Right ventricle myocardium superior (tissue), 1 donor: Measurements from ENCODE around the gene ASB7. TPM values are rescaled to one million over a fixed set of nuclear protein-coding genes. Genes with fewer than 3 reads are reported as not detected.

Experiments
- ATAC-seq: fragments of 200-7000 bp; cut with Tn5 transposase; one replicate; pipeline ENCODE4 v1.9.1; 2020; ENCODE audit warnings: mild to moderate bottlenecking; ENCODE audit not compliant: poor library complexity
- DNase-seq: peaks from one replicate; pipeline ENCODE4 v3.0.0-alpha.2; 2020
- intact Hi-C: fragments of 100-400 bp; cut with DNase I; formaldehyde crosslinking; loops from one replicate; pipeline ENCODE4 v1.11.2; 2022
- total RNA-seq: library from RNA; stranded (reverse); fragmentation: NEBNext Ultra II Directional; extraction: Animal tissue kit (Norgen Biotek cat#: 25700); gene quantifications from one replicate; pipeline ENCODE4 v1.2.1, GENCODE V29; 2021
- donor health status: DM: no; HTN: yes; CAD: no; lungs with severe emphysema.

The ASB7 gene
- total RNA-seq, 1 donor from 2014 or later = 5.1 TPM

- no peak for DNase-seq
- no peak for ATAC-seq
- intact Hi-C loops = no loop called here
These were observed 33.1 kb downstream of the ASB7 start for GRCh38 chr15:100635406-100636071.

- ATAC-seq = no peak
- intact Hi-C loops = no loop called here
- DNase-seq = no peak
These were observed 35.9 kb downstream of the ASB7 start for GRCh38 chr15:100638177-100638730.

- no peak for ATAC-seq
- intact Hi-C loops = no loop called here
- no peak for DNase-seq
These were observed 40.0 kb downstream of the ASB7 start for GRCh38 chr15:100642213-100642949.

GRCh38 chr15:100642950-100643338, 40.6 kb downstream of the ASB7 start:
- ATAC-seq (no peak), DNase-seq (no peak)
- intact Hi-C loops = no loop called here

- intact Hi-C loops = no loop called here
- DNase-seq (no peak), ATAC-seq (no peak)
These were observed 43.3 kb downstream of the ASB7 start for GRCh38 chr15:100645671-100646070.

- DNase-seq (no peak), ATAC-seq (no peak)
- intact Hi-C loops = no loop called here
These were observed 46.6 kb downstream of the ASB7 start for GRCh38 chr15:100648951-100649350.

- ATAC-seq = no peak
- intact Hi-C loops = no loop called here
- no peak for DNase-seq
These were observed 48.3 kb downstream of the ASB7 start for GRCh38 chr15:100650685-100651084.

- ATAC-seq = peak; percentile 58
- intact Hi-C loops = no loop called here
- DNase-seq = no peak
These were observed 48.9 kb downstream of the ASB7 start for GRCh38 chr15:100651253-100651652.

GRCh38 chr15:100652116-100652515, 49.7 kb downstream of the ASB7 start:
- intact Hi-C loops = no loop called here
- DNase-seq (no peak), ATAC-seq (no peak)

GRCh38 chr15:100653608-100654007, 51.2 kb downstream of the ASB7 start:
- ATAC-seq (peak; percentile 18), DNase-seq (no peak)
- intact Hi-C loops = no loop called here

GRCh38 chr15:100658895-100659294, 56.5 kb downstream of the ASB7 start:
- intact Hi-C loops = no loop called here
- DNase-seq = no peak
- ATAC-seq = no peak

GRCh38 chr15:100661156-100661555, 58.8 kb downstream of the ASB7 start:
- intact Hi-C loops = no loop called here
- DNase-seq = no peak
- ATAC-seq = no peak

GRCh38 chr15:100663086-100663914, 60.9 kb downstream of the ASB7 start:
- intact Hi-C loops = no loop called here
- ATAC-seq (no peak), DNase-seq (no peak)

GRCh38 chr15:100663915-100664281, 61.5 kb downstream of the ASB7 start:
- intact Hi-C loops = no loop called here
- ATAC-seq = no peak
- DNase-seq = no peak

GRCh38 chr15:100665570-100665969, 63.2 kb downstream of the ASB7 start:
- peak; percentile 31 for ATAC-seq
- DNase-seq = no peak
- intact Hi-C loops = no loop called here

GRCh38 chr15:100667405-100668347, 65.3 kb downstream of the ASB7 start:
- ATAC-seq = peak; percentile 43
- intact Hi-C loops = no loop called here
- DNase-seq = no peak

GRCh38 chr15:100668348-100668745, 66.0 kb downstream of the ASB7 start:
- intact Hi-C loops = no loop called here

GRCh38 chr15:100669260-100669659, 66.9 kb downstream of the ASB7 start:
- ATAC-seq = no peak
- intact Hi-C loops = no loop called here
- no peak for DNase-seq

More at GRCh38 chr15:100668348-100668745, 66.0 kb downstream of the ASB7 start:
- DNase-seq (no peak), ATAC-seq (no peak)
